ENCODE results near the gene TMA7.

Gene TMA7

GRCh38 chr3:48423883-48424695 lies 16.0 kb upstream of the TMA7 start:
- Histone ChIP-seq H3K4me1 (ENCODE audit: control insufficient read depth, insufficient read depth, low read length) (no peaks in the 10 kb centered on the region), H3K4me3 (ENCODE audit: low read depth, low read length) (no peak overlapping the region), H3K9me3 (ENCODE audit: control insufficient read depth, insufficient read depth, low read depth, low read length) (no peaks in the 10 kb centered on the region), H3K27ac (ENCODE audit: extremely low read depth, low read depth, low read length) (no peak overlapping the region), H3K36me3 (ENCODE audit: control insufficient read depth in 2 of 2, insufficient read depth in 1 of 2, low read length in 2 of 2) (no peaks in the 10 kb centered on the region)
- no peak for TF ChIP-seq ZFP37 (tag by site-specific recombination; IDR thresholded peaks at IDR 0.05)
- TF ChIP-seq GLIS2 (tag by site-specific recombination; IDR thresholded peaks at IDR 0.05): 0 out of 2 replicates have a peak, but pooled peaks have one; percentile 13
- TF ChIP-seq ZIC2 (tag by site-specific recombination; IDR thresholded peaks at IDR 0.05): peak; percentile 67
- POLR2A ChIA-PET: interaction anchor here (1.5 kb wide), 1 partner anchor 49 kb away, joined by 3 read pairs; no protein-coding TSS in a partner anchor
- CTCF ChIA-PET: interaction anchor here (2.3 to 4.1 kb wide), 3 partner anchors 12 to 23 kb away, joined by 10 to 25 read pairs (median 17); no protein-coding TSS in a partner anchor

- H3K9me3 ChIP-seq (ENCODE audit: control insufficient read depth, insufficient read depth, low read depth, low read length): no peaks in the 10 kb centered on the region
- no peaks in the 10 kb centered on the region for H3K36me3 ChIP-seq (ENCODE audit: control insufficient read depth in 2 of 2, insufficient read depth in 1 of 2, low read length in 2 of 2)
- ChIA-PET CTCF (interaction anchor here (1.2 to 4.1 kb wide), 2 partner anchors 11 to 24 kb away, joined by 3 to 25 read pairs; no protein-coding TSS in a partner anchor), POLR2A (no interaction called here)
- TF ChIP-seq ZNF501 (tag by site-specific recombination; IDR thresholded peaks at IDR 0.05) (no peak), KLF1 (tag by site-specific recombination; IDR thresholded peaks at IDR 0.05) (peak; percentile 48), GLIS1 (tag by site-specific recombination; IDR thresholded peaks at IDR 0.05) (peak; percentile 85)
- peaks cover 3% of the 10 kb centered on the region; the same call in 1 of the 2 replicates for H3K4me1 ChIP-seq (ENCODE audit: control insufficient read depth, insufficient read depth, low read length)
- no peak overlapping the region for H3K4me3 ChIP-seq (ENCODE audit: low read depth, low read length)
- H3K27ac ChIP-seq (ENCODE audit: extremely low read depth, low read depth, low read length): no peak overlapping the region
These were observed 14.7 kb upstream of the TMA7 start for GRCh38 chr3:48425281-48425812.

- H3K27ac ChIP-seq (ENCODE audit: extremely low read depth, low read depth, low read length): no peak overlapping the region
- no peaks in the 10 kb centered on the region for H3K9me3 ChIP-seq (ENCODE audit: control insufficient read depth, insufficient read depth, low read depth, low read length)
- ChIA-PET POLR2A (interaction anchor here (0.9 kb wide), 1 partner anchor 13 kb away, joined by 3 read pairs; the partner anchor contains the start of genes CCDC51 and TMA7), CTCF (interaction anchor here (0.7 to 4.1 kb wide), 3 partner anchors 10 to 84 kb away, joined by 3 to 25 read pairs (median 3); no protein-coding TSS in a partner anchor)
- H3K36me3 ChIP-seq (ENCODE audit: control insufficient read depth in 2 of 2, insufficient read depth in 1 of 2, low read length in 2 of 2): peaks cover 0 to 5% of the 10 kb centered on the region in 2 experiments; a peak in 1 of 3 replicates
- no peak for TF ChIP-seq ZNF239 (tag by site-specific recombination; IDR thresholded peaks at IDR 0.05)
- TF ChIP-seq ZNF214 (tag by site-specific recombination; IDR thresholded peaks at IDR 0.05; ENCODE audit: borderline replicate concordance): no peak
- TF ChIP-seq ZNF621 (tag by site-specific recombination; IDR thresholded peaks at IDR 0.05): no peak
- no peak for TF ChIP-seq ZNF184 (tag by site-specific recombination; IDR thresholded peaks at IDR 0.05)
- TF ChIP-seq ZNF707 (tag by site-specific recombination; IDR thresholded peaks at IDR 0.05): no peak
- TF ChIP-seq ZBTB48 (tag by site-specific recombination; IDR thresholded peaks at IDR 0.05): no peak
- no peak for TF ChIP-seq ZNF792 (tag by site-specific recombination; IDR thresholded peaks at IDR 0.05)
- no peak for TF ChIP-seq ZNF48 (tag by site-specific recombination; IDR thresholded peaks at IDR 0.05)
- no peak for TF ChIP-seq BCL11A (tag by site-specific recombination; IDR thresholded peaks at IDR 0.05; ENCODE audit: low read depth)
- TF ChIP-seq ZFP69B (tag by site-specific recombination; IDR thresholded peaks at IDR 0.05): no peak
- no peak for TF ChIP-seq ZBTB44 (tag by site-specific recombination; IDR thresholded peaks at IDR 0.05)
- no peak for TF ChIP-seq REST (tag by site-specific recombination; IDR thresholded peaks at IDR 0.05)
- no peak for TF ChIP-seq ZNF561 (tag by site-specific recombination; IDR thresholded peaks at IDR 0.05; ENCODE audit: borderline replicate concordance)
- no peak overlapping the region for H3K4me3 ChIP-seq (ENCODE audit: low read depth, low read length)
- peaks cover 3% of the 10 kb centered on the region; the same call in 1 of the 2 replicates for H3K4me1 ChIP-seq (ENCODE audit: control insufficient read depth, insufficient read depth, low read length)
These were observed 13.6 kb upstream of the TMA7 start for GRCh38 chr3:48426401-48426909.
